CD8-positive, alpha-beta memory T cell (primary cell): ENCODE data around the gene SOX2. TPM values are rescaled to one million over a fixed set of nuclear protein-coding genes. Genes with fewer than 3 reads are reported as not detected.

Experiments
- CTCF ChIA-PET: fragments of 350-600 bp; sonication (Branson Sonifier 250); formaldehyde crosslinking; loops from one replicate; lab custom pipeline; 2021; ENCODE audit warnings: antibody characterized with exemption; lab: Charles Lee
- POLR2A ChIA-PET: fragments of 350-600 bp; sonication (Branson Sonifier 250); formaldehyde crosslinking; loops from one replicate; lab custom pipeline; 2021; ENCODE audit warnings: antibody characterized with exemption; lab: Charles Lee
- DNase-seq, 5 donors: peaks; one replicate each; pipeline versions ENCODE4 v3.0.0 to v3.0.0-alpha.2; 2020 to 2022; ENCODE audit warnings: mixed read lengths in 1 of 5
- H3K27ac ChIP-seq: one replicate; pipeline ENCODE4 v1.7.0; 2013; ENCODE audit warnings: low read depth, mild to moderate bottlenecking, low read length, moderate library complexity
- H3K27me3 ChIP-seq: 2 replicates; pipeline ENCODE4 v1.7.0; 2013; ENCODE audit warnings: low read length, mild to moderate bottlenecking; ENCODE audit not compliant: insufficient read depth, poor library complexity, severe bottlenecking
- H3K36me3 ChIP-seq: 2 replicates; pipeline ENCODE4 v1.7.0; 2013; ENCODE audit warnings: mild to moderate bottlenecking, low read length, moderate library complexity; ENCODE audit not compliant: insufficient read depth
- H3K4me1 ChIP-seq: 2 replicates; pipeline ENCODE4 v1.7.0; 2013; ENCODE audit warnings: mild to moderate bottlenecking, low read length, moderate library complexity; ENCODE audit not compliant: insufficient read depth
- H3K4me3 ChIP-seq: 2 replicates; pipeline ENCODE4 v1.7.0; 2013; ENCODE audit warnings: mild to moderate bottlenecking, low read length
- H3K9me3 ChIP-seq: 2 replicates; pipeline ENCODE4 v1.7.0; 2013; ENCODE audit warnings: mild to moderate bottlenecking, low read length
- H3K27ac Mint-ChIP-seq, 8 donors: one replicate each; pipeline ENCODE4 v1.8.0; 2020 to 2021; ENCODE audit warnings: mixed read lengths in 8 of 8, mild to moderate bottlenecking in 6 of 8, inconsistent platforms in 3 of 8, moderate library complexity in 3 of 8
- H3K27me3 Mint-ChIP-seq, 2 donors: one replicate each; pipeline ENCODE4 v1.8.0; 2020 to 2021; ENCODE audit warnings: mixed read lengths in 2 of 2, mild to moderate bottlenecking in 1 of 2, moderate library complexity in 1 of 2
- H3K36me3 Mint-ChIP-seq, 3 donors: one replicate each; pipeline ENCODE4 v1.8.0; 2020 to 2021; ENCODE audit warnings: mixed read lengths in 3 of 3, inconsistent platforms in 1 of 3, mild to moderate bottlenecking in 1 of 3
- H3K4me1 Mint-ChIP-seq, 3 donors: one replicate each; pipeline ENCODE4 v1.8.0; 2020 to 2021; ENCODE audit warnings: mixed read lengths in 3 of 3, inconsistent platforms in 1 of 3, mild to moderate bottlenecking in 1 of 3
- H3K4me3 Mint-ChIP-seq, 7 donors: one replicate each; pipeline ENCODE4 v1.8.0; 2020 to 2021; ENCODE audit warnings: mixed read lengths in 7 of 7, mild to moderate bottlenecking in 6 of 7, moderate library complexity in 4 of 7, inconsistent platforms in 2 of 7
- H3K9me3 Mint-ChIP-seq, 5 donors: one replicate each; pipeline ENCODE4 v1.8.0; 2020 to 2022; ENCODE audit warnings: mixed read lengths in 5 of 5, mild to moderate bottlenecking in 3 of 5, moderate library complexity in 2 of 5, inconsistent platforms in 1 of 5
- polyA plus RNA-seq: library from polyadenylated mRNA; unstranded; fragments of 300-500 nt; fragmentation: Illumina TruSeq; gene quantifications from one replicate; pipeline ENCODE4 v1.2.3, GENCODE V29; 2021
- total RNA-seq, 2 experiments: library from RNA; stranded (reverse); gene quantifications; one replicate each; pipeline ENCODE4 v1.2.3, GENCODE V29; 2021

Gene SOX2
- total and polyA plus RNA-seq, 3 experiments from 2014 or later: not detected

GRCh38 chr3:181726351-181727330 is 14.9 kb downstream of the SOX2 start:
- no peaks in the 10 kb centered on the region for H3K9me3 ChIP-seq
- ChIA-PET CTCF (no interaction called here), POLR2A (no interaction called here)
- H3K4me3 Mint-ChIP-seq: peak overlapping the region; percentile 9 to 82 (median 74)
- peaks cover 0 to 5% (median 2%) of the 10 kb centered on the region in 3 donors for H3K36me3 Mint-ChIP-seq
- peak overlapping the region in 1 of 8 donors; percentile 81 for H3K27ac Mint-ChIP-seq
- H3K36me3 ChIP-seq: no peaks in the 10 kb centered on the region
- peaks cover 13 to 21% (median 13%) of the 10 kb centered on the region in 3 donors for H3K4me1 Mint-ChIP-seq
- peaks cover 90 to 96% of the 10 kb centered on the region in 2 donors for H3K27me3 Mint-ChIP-seq
- H3K4me3 ChIP-seq: peak overlapping the region; percentile 50
- H3K4me1 ChIP-seq: peaks cover 5% of the 10 kb centered on the region
- H3K27me3 ChIP-seq: peaks cover 74% of the 10 kb centered on the region
- H3K27ac ChIP-seq: no peak overlapping the region
- H3K9me3 Mint-ChIP-seq: peaks cover 8 to 60% (median 49%) of the 10 kb centered on the region in 5 donors
- DNase-seq: no peak

DNA sequence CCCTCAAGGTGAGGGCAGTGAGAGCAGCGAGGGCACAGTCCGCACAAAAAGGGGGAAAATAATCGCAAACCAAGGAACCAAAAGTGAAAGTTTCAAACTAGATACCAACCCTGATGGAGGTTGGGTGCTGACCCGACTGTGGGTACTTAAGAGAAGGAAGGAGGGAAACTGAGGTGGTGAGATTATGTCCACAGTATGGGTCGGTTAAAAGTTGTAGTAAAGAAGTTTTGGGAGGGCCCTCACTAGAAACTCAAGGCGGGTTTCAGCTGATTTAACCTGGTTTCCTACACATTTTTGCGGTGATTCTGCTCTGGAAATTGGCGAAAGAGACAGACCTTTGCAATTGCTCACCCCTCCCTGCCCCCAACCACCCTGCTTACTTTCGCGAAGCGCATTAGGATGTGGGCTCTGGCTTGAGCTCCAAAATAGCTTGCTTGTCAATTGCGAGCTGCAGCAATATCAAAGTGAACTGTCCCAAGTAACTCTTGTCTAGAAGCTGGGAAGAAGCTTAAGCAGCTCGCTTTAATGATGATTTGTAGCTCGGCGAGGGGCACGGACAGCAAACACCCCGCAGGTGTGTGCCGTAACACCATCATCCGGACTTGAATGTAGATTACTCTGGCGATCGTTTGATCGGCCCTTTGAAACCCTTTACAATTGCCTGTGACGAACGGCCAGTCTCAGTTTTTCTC is 15.8 kb downstream of the SOX2 start:
- no peak overlapping the region for H3K27ac ChIP-seq
- peaks cover 67% of the 10 kb centered on the region for H3K27me3 ChIP-seq
- no peaks in the 10 kb centered on the region for H3K36me3 ChIP-seq
- peaks cover 0 to 5% (median 4%) of the 10 kb centered on the region in 3 donors for H3K36me3 Mint-ChIP-seq
- H3K9me3 ChIP-seq: no peaks in the 10 kb centered on the region
- DNase-seq: no peak
- H3K27me3 Mint-ChIP-seq: peaks cover 85 to 93% of the 10 kb centered on the region in 2 donors
- peak overlapping the region in 6 of 7 donors; percentile 35 to 82 (median 76) for H3K4me3 Mint-ChIP-seq
- H3K4me3 ChIP-seq: peak overlapping the region; percentile 50
- peaks cover 13 to 21% (median 13%) of the 10 kb centered on the region in 3 donors for H3K4me1 Mint-ChIP-seq
- ChIA-PET CTCF (no interaction called here), POLR2A (no interaction called here)
- peaks cover 8 to 52% (median 46%) of the 10 kb centered on the region in 5 donors for H3K9me3 Mint-ChIP-seq
- H3K4me1 ChIP-seq: peaks cover 5% of the 10 kb centered on the region
- H3K27ac Mint-ChIP-seq: peak overlapping the region in 1 of 8 donors; percentile 81

DNA sequence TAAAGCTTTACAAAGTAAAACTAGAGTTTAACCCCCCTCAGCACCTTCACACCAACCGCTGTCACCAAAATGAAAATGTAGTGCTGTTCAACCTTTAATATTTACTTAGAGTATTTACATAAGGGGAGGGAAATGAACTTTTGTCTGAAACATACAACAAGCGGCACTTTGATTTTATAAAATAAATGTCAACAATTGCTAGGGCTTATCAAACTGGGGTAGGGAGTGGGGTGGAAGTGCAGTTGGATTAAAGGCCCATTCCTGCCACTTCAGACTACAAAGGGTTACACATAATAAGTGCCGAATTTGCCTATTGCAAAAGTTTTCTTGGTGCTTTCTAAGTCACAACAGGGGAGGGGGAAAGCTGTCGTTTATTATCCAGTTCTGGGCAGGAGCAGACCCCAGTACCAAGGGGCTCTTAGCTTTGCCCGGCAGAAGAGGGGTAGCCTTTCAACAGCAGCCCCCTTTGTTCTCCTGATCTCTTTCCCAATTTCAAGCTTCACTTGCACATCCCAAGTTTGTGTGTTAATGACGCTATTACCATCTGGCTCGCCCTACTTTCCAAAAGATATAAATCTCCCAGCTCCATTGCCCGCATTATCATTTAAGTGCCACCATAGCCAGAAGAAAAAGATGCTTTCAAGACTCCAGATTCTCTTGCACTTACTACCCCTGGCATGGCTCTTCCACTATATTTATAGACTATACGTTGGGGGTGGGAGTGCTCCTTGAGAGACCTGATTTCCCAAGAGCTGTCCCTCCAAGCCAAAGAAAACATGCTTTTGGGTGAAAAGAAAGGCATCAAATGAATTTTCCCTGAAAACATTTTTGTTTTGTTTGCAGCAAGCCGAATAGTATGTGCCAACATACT is 17.0 kb downstream of the SOX2 start:
- Mint-ChIP-seq H3K4me1 (peaks cover 13 to 21% (median 13%) of the 10 kb centered on the region in 3 donors), H3K36me3 (peaks cover 0 to 5% (median 3%) of the 10 kb centered on the region in 3 donors), H3K9me3 (peaks cover 8 to 42% (median 34%) of the 10 kb centered on the region in 5 donors), H3K27me3 (peaks cover 75 to 89% of the 10 kb centered on the region in 2 donors), H3K4me3 (peak overlapping the region in 2 of 7 donors; percentile 4 to 11), H3K27ac (peak overlapping the region in 1 of 8 donors; percentile 9)
- Histone ChIP-seq H3K36me3 (no peaks in the 10 kb centered on the region), H3K4me1 (peaks cover 5% of the 10 kb centered on the region), H3K4me3 (no peak overlapping the region), H3K27ac (no peak overlapping the region), H3K27me3 (peaks cover 55% of the 10 kb centered on the region), H3K9me3 (no peaks in the 10 kb centered on the region)
- POLR2A ChIA-PET: no interaction called here
- DNase-seq: no peak
- CTCF ChIA-PET: interaction anchor here (1.5 kb wide), 1 partner anchor 10 kb away, joined by 3 read pairs; no protein-coding TSS in a partner anchor

DNA sequence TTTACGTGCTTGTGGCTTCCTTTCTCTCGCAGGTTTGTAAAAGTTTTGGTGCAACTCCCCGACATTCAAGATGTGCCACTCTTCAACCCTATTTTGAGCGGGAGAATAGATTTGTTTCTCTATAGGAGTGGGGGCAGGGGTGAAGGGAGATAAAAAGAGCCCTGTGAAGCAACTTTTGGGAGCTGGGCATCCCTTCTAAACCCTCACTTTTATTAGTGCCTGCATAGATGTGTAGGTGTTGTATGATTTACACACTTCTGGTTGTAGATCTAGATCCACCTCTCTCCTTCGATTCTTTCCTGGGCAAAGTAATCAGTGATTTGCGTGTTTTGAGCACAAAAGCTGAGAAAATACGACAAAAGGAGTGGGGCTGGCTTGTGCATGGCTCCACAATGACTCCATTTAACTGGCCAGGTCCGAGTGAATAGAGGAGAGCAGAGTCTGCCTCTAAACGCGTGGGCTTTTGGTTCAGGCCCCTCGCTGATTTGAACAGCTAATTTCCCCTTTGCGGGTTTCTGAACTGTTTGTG is 17.7 kb downstream of the SOX2 start:
- peaks cover 48% of the 10 kb centered on the region for H3K27me3 ChIP-seq
- DNase-seq: no peak
- peaks cover 2 to 36% (median 27%) of the 10 kb centered on the region in 5 donors for H3K9me3 Mint-ChIP-seq
- no peaks in the 10 kb centered on the region for H3K9me3 ChIP-seq
- H3K27me3 Mint-ChIP-seq: peaks cover 68 to 82% of the 10 kb centered on the region in 2 donors
- no peak overlapping the region for H3K4me3 Mint-ChIP-seq
- peaks cover 0 to 3% (median 2%) of the 10 kb centered on the region in 3 donors for H3K36me3 Mint-ChIP-seq
- no peak overlapping the region for H3K4me3 ChIP-seq
- no peak overlapping the region for H3K27ac ChIP-seq
- no peaks in the 10 kb centered on the region for H3K36me3 ChIP-seq
- POLR2A ChIA-PET: no interaction called here
- H3K4me1 ChIP-seq: peaks cover 5% of the 10 kb centered on the region
- peak overlapping the region in 1 of 8 donors; percentile 48 for H3K27ac Mint-ChIP-seq
- H3K4me1 Mint-ChIP-seq: peaks cover 13 to 21% (median 13%) of the 10 kb centered on the region in 3 donors
- CTCF ChIA-PET: interaction anchor here (1.5 kb wide), 1 partner anchor 11 kb away, joined by 3 read pairs; no protein-coding TSS in a partner anchor

GRCh38 chr3:181730316-181730715 is 18.6 kb downstream of the SOX2 start:
- H3K9me3 ChIP-seq: no peaks in the 10 kb centered on the region
- no peak overlapping the region for H3K4me3 ChIP-seq
- H3K27me3 ChIP-seq: peaks cover 39% of the 10 kb centered on the region
- Mint-ChIP-seq H3K27me3 (peaks cover 59 to 73% of the 10 kb centered on the region in 2 donors), H3K36me3 (peaks cover 0 to 3% (median 0%) of the 10 kb centered on the region in 3 donors), H3K4me3 (no peak overlapping the region), H3K27ac (no peak overlapping the region), H3K9me3 (peaks cover 0 to 28% (median 20%) of the 10 kb centered on the region in 5 donors), H3K4me1 (peaks cover 12 to 21% (median 13%) of the 10 kb centered on the region in 3 donors)
- DNase-seq: no peak
- H3K27ac ChIP-seq: no peak overlapping the region
- no peaks in the 10 kb centered on the region for H3K36me3 ChIP-seq
- POLR2A ChIA-PET: no interaction called here
- CTCF ChIA-PET: interaction anchor here (1.5 kb wide), 1 partner anchor 12 kb away, joined by 3 read pairs; no protein-coding TSS in a partner anchor
- H3K4me1 ChIP-seq: peaks cover 5% of the 10 kb centered on the region

- peaks cover 37% of the 10 kb centered on the region for H3K27me3 ChIP-seq
- H3K27me3 Mint-ChIP-seq: peaks cover 54 to 67% of the 10 kb centered on the region in 2 donors
These were observed 19.2 kb downstream of the SOX2 start for GRCh38 chr3:181730934-181731333.

DNA sequence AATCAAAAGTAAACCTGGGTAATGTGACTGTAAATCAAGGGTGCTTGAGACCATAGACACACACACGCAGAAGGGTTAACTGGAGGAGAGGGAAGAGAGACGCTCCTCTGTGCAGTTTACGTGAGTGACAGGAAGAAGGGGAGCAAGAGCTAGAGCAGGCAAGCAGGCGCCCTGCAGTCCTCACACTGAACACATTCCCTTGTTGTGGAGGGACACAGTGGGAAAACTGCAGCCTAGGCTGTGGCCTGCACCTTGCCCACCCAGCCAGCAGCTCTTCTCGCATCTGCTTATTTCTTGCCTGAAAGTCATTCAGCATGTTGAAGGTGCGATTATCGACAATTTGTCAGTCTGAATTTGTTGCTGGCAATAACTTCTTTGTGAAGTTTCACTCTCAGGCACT is 24.2 kb downstream of the SOX2 start:
- Mint-ChIP-seq H3K4me1 (no peaks in the 10 kb centered on the region), H3K4me3 (no peak overlapping the region), H3K27me3 (peaks cover 9 to 25% of the 10 kb centered on the region in 2 donors), H3K36me3 (peaks cover 0 to 3% (median 0%) of the 10 kb centered on the region in 3 donors), H3K9me3 (peaks cover 0 to 4% (median 3%) of the 10 kb centered on the region in 5 donors), H3K27ac (no peak overlapping the region)
- H3K27ac ChIP-seq: no peak overlapping the region
- ChIA-PET CTCF (no interaction called here), POLR2A (no interaction called here)
- no peaks in the 10 kb centered on the region for H3K36me3 ChIP-seq
- no peak overlapping the region for H3K4me3 ChIP-seq
- H3K27me3 ChIP-seq: no peaks in the 10 kb centered on the region
- no peaks in the 10 kb centered on the region for H3K9me3 ChIP-seq
- DNase-seq: no peak
- H3K4me1 ChIP-seq: no peaks in the 10 kb centered on the region

More at GRCh38 chr3:181730934-181731333, 19.2 kb downstream of the SOX2 start:
- Histone ChIP-seq H3K9me3 (no peaks in the 10 kb centered on the region), H3K4me1 (peaks cover 5% of the 10 kb centered on the region), H3K4me3 (no peak overlapping the region), H3K36me3 (no peaks in the 10 kb centered on the region), H3K27ac (no peak overlapping the region)
- Mint-ChIP-seq H3K4me1 (peaks cover 12 to 21% (median 13%) of the 10 kb centered on the region in 3 donors), H3K9me3 (peaks cover 0 to 26% (median 17%) of the 10 kb centered on the region in 5 donors), H3K27ac (no peak overlapping the region), H3K4me3 (no peak overlapping the region), H3K36me3 (peaks cover 0 to 3% (median 0%) of the 10 kb centered on the region in 3 donors)
- CTCF ChIA-PET: no interaction called here
- POLR2A ChIA-PET: no interaction called here
- DNase-seq: no peak
